GM13976 (cell line): Measurements from ENCODE around the gene PTPRG.

Experiments
- DNase-seq: peaks from one replicate; pipeline ENCODE4 v3.0.0; 2012; ENCODE audit warnings: low spot score
- in situ Hi-C: fragments of 300-500 bp; cut with MboI; formaldehyde crosslinking; loops from one replicate; pipeline ENCODE4 v1.12.0; 2022; ENCODE audit warnings: low sequenced_read_pairs, mixed read lengths, inconsistent platforms; ENCODE audit not compliant: unreplicated experiment
- TF ChIP-seq, protein P1 (sequence below): IDR thresholded peaks from 2 replicates; pipeline ENCODE4 v1.5.1; 2012; ENCODE audit warnings: borderline replicate concordance, mild to moderate bottlenecking; ENCODE audit not compliant: insufficient read depth; ENCODE audit errors: extremely low read depth, missing control alignments, control extremely low read depth

Gene PTPRG

GRCh38 chr3:61957259-61957658 is 395.9 kb downstream of the PTPRG start:
- in situ Hi-C loops: no loop called here
- no peak for DNase-seq
- TF ChIP-seq, protein P1, sequence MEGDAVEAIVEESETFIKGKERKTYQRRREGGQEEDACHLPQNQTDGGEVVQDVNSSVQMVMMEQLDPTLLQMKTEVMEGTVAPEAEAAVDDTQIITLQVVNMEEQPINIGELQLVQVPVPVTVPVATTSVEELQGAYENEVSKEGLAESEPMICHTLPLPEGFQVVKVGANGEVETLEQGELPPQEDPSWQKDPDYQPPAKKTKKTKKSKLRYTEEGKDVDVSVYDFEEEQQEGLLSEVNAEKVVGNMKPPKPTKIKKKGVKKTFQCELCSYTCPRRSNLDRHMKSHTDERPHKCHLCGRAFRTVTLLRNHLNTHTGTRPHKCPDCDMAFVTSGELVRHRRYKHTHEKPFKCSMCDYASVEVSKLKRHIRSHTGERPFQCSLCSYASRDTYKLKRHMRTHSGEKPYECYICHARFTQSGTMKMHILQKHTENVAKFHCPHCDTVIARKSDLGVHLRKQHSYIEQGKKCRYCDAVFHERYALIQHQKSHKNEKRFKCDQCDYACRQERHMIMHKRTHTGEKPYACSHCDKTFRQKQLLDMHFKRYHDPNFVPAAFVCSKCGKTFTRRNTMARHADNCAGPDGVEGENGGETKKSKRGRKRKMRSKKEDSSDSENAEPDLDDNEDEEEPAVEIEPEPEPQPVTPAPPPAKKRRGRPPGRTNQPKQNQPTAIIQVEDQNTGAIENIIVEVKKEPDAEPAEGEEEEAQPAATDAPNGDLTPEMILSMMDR: no peak

DNA sequence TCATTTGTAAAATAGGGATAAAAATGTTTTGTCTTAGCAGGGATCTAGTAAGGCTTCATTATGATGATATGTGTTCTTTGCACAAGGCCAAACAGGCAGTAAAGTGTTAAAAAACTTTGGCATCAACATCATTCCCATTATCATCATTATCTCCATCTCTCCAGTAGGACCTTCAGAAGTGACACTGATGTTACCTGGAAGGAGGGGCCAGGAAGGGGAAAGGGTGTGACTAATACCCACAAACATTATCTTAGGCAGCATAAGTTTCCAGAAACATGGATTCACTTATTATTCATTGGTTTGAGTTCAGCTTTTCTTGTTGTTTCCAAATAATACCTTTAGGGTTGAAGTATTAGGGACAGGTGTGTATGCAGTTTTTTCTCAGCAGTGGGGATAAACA is 399.6 kb downstream of the PTPRG start:
- TF ChIP-seq, protein P1: no peak
- no peak for DNase-seq
- in situ Hi-C loops: no loop called here

DNA sequence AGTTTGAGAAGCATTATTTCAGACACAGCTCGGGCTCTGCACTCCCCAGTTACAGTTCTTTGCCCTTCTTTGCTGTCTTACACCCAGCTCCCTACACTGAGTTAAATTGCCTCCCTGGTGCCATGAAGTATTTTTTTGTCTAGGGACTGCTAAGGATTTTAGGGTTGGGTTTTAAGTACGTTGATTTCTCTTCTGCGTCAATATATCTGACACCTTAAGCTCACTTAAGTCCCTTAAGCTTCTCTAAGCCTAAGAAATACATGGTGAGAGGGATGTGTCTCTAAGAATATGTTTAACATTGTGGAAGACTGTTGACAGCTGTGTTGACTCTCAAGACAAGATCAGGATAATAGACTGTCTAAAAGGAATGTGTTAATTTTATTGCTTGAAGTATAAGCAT is 400.5 kb downstream of the PTPRG start:
- TF ChIP-seq, protein P1: no peak
- DNase-seq: no peak
- in situ Hi-C loops: no loop called here

GRCh38 chr3:61964566-61964965 is 403.2 kb downstream of the PTPRG start:
- TF ChIP-seq, protein P1: no peak
- in situ Hi-C loops: no loop called here
- no peak for DNase-seq

DNA sequence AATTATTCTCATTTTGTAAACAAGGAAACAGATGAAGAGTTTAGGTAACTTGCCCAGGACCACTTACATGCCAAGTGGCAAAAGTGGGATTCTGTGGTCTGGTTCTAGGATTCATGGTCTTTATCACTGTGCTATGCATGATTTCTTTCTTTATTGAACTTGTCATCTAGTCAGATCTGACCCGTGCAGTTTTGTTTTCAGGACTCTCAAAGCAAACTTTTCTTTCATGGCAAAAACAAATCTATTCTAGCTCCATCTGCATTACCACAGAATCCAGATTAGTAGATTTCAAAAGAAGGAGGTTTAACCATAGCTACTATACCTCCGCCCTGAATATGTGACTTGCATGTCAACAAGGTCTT is 404.4 kb downstream of the PTPRG start:
- in situ Hi-C loops: no loop called here
- no peak for DNase-seq
- TF ChIP-seq, protein P1: no peak

GRCh38 chr3:61966200-61966599 is 404.8 kb downstream of the PTPRG start:
- TF ChIP-seq, protein P1: no peak
- DNase-seq: no peak
- in situ Hi-C loops: no loop called here

GRCh38 chr3:61967019-61967418 is 405.6 kb downstream of the PTPRG start:
- no peak for DNase-seq
- TF ChIP-seq, protein P1: no peak
- in situ Hi-C loops: no loop called here
